SIG-M5 treated with dmso at 0.1 percent for 504 hours (cell line): Measurements from ENCODE around the gene ESPN.

Experiments used
- DNase-seq: peaks from one replicate; lab custom pipeline; 2025; ENCODE audit not compliant: unreplicated experiment; lab: John Stamatoyannopoulos, UW

The ESPN gene

GRCh38 chr1:6495540-6496364 is 71.2 kb downstream of the ESPN start:
- no peak for DNase-seq

DNA sequence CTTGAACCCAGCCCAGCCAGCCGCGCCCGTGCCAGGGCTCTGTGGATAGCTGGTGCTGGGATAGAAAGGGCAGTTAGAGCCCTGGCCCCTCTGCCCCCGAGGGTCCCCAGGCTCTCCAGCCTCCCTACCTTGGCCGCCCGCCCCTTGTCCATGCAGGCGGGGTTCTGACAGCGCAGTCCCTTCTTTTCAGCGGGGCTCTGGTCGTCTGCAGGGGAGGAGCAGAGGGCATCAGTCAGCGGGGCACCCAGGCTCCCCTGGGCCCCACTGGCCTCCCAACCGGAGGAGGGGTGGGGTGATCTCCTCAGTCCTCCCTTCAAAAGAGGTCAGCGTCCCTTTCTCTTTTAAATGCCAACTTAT is 71.8 kb downstream of the ESPN start:
- no peak for DNase-seq

- no peak for DNase-seq
Measured at GRCh38 chr1:6496890-6497214, 72.3 kb downstream of the ESPN start.

GRCh38 chr1:6497215-6497866 is 72.8 kb downstream of the ESPN start:
- no peak for DNase-seq

DNA sequence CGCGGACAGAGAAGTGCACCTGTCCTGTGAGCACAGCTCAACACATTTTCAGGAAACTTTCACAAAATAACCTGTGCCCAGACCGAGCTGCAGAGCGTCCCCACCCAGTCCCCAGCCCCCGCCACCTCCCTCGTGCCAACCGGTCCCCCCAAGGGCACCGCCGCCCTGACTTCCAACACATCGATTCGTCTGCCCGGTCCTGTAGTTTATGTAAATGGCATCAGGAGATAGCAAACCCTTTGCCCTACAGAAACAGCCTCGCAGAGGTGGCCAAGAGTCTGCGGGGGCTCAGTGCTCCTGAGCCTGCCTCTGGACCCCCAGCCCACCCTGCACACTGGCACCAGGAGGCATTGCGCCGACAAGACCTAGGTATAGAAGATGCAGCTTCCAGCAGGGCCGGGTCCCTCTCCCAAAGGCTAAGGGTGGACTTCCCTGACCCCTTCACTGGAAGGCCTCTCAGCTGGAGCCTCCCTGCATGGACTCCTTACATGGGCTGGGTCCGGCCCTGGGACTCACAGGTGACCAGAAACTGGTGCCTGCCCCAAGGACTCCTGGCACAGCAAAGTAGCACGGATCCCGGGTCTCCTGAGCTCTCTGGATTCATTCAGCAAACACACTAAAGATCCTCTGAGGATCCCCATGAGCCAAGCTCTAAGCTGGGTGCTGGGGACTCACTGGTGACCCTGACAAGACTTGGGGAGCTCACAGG is 73.4 kb downstream of the ESPN start:
- no peak for DNase-seq

DNA sequence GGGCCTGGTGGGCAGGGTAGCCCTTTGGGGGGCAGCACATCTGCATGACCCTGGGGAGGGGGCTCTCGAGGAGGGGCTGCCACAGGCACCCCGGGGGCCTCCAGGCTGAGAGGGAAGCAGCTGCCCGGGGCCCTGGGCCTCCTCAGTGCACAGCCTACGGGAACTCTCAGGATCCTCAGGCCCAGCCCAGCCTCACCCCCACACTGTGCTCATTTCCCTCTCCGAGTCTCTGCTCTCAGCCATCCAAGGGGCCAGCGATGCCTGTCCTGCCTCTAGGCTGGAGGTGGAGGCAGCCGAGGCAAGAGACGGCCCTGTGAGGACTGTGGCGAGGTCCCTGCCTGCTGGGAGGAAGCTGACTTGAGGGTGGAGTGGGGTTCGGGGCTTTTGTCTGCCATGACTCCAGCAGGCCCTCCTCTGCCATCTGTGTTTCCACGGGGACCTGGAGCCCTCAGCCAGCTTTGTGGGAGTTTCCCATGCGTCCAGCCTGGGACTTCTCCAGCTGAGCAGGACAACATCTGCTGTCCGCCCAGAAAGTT is 74.1 kb downstream of the ESPN start:
- DNase-seq: no peak

DNA sequence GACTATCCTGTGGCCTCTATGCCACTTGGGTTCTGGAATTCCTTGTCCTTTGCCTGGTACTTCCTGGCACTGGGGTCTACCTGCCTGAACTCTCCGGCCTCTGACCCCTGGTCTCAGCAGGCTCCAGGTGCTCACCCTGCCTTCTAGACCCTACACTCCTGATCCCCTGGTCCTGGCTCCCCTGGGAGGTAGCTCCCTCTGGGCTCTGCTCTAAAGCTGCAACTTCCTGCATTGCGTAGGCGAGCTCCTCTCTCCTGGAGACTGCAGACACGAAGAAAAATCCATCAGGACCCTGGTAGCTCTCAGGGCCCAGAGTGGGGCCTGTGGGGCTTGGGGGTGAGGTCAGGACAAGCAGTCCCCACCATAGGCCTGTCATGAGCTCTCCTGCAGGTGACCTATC is 74.7 kb downstream of the ESPN start:
- no peak for DNase-seq

- DNase-seq: no peak
Measured at GRCh38 chr1:6500544-6501278, 76.1 kb downstream of the ESPN start.

DNA sequence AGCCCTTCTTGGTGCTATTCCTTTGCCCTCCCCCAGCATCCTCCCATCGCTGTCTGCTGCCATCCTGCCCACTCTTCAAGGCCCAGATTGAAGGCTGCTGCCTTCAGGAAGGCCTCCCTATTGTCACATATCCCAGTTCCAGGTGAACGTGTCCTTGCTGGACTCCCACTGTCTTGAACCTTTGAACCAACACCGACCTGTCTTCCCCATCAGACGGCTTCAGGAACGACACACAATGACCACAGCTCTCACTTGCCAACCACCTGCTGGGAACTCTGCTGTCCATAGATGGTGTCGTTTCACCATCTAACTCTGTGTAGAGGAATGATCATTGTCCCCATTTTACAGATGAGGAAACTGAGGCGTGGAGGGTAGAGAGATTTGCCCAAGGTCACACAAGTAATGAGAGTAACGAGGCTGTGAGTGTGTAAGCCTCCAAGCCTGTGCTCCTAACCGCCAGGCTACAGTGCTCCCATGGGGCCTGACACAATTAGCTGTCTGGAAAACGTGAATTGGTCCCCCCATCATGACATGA is 76.8 kb downstream of the ESPN start:
- no peak for DNase-seq

DNA sequence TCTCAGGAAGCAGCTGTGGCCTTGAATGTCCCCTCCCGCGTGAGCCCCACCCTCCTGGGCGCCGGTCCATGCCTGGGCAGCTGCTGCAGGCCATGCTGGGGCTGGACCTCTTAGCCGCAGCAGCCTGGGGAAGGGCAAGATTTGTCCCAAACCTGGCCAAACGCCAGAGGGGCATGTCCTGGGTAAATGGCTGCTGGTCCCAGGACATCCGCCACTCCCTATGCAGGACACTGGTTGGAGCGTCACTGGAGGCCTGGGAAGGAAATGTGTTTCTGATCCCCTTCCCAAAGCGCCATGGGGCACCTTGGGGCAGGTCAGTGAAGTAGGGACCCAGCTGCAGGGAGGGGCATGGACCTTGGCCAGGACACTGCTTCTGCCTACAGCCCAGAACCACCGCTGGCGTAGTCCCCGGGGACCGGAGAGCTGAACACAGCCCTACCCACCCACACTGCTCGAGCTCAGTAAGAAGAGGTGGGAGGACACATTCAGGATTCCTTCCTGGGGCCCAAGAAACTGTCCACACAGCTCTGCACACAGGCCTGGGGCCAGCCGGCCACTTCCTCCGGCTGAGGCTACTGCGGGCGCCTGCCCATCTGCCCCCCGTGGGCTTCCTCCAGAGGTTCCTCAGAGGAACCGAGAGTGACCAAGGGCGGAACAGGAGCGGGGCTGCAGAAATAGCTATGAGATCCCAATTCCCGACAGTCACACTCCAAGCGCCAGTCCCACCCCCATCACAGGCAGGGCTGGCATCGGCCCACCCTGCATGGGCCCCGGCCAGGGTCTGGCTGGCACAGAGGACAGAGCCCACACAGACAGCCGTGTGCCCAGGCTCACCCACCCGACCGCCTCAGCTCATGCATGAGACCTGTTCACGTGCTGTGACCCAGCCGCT is 77.7 kb downstream of the ESPN start:
- no peak for DNase-seq

GRCh38 chr1:6503884-6504602 is 79.5 kb downstream of the ESPN start:
- DNase-seq: no peak

DNA sequence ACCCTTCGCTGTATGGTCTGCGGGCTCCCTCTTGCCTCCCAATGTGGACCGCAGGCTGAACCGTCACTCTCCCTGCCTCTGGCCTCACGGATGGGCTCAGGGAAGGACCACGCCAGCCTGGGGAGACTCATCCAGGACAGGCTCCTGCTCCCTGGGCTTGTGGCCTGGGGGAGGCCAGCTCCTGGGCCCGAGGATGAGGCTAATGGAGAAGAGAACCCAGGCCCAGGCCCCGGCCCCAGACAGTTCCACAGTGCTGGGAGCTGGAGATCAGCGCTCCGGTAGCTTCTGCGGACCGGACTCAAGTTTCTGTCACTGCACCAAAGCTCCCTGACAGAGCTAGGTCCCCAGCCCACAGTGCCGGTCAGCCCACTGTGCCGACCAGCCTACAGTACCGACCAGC is 80.3 kb downstream of the ESPN start:
- no peak for DNase-seq

- no peak for DNase-seq
Measured at GRCh38 chr1:6505367-6506209, 81.0 kb downstream of the ESPN start.

DNA sequence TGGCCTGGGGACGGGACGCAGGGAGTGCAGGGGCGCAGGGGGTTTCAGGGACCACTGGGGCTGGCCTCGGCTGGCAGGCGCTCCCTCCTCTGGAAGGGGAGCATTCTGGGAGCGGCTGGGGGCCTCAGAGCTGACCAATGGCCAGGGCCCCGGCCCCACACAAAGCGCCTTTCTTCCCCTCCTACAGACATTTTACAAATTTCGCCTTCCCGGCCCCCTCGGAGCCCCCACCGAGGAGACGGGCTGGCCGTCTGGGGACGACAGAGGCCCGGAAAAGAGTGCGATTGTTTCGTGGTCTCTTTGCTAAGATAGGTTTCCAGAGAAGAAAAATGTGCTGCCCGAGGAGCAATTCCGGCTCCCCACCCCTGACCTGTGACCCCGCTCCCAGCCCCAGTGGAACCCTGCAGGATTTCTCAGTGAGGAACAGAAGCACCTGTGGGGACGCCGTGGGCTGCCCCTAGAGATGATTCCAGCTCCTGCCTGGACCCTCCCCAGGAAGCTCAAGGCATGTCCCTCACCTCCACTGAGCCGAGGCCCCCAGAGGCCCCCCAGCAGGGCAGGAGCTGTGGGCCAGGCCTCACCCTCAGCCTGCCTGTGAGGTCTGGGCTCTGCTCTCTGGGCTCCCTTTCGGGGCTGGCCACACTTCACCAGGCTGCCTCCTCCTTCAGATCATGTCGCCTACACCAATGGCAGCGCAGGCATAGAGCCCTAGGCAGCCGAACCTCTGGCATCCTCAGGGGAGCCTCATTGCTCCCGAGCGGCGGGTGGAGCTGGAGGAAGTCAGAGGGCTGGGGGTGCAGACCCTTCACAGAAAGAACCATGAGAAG is 81.8 kb downstream of the ESPN start:
- DNase-seq: no peak

- DNase-seq: no peak
Measured at GRCh38 chr1:6507037-6507428, 82.5 kb downstream of the ESPN start.

GRCh38 chr1:6507461-6507911 is 82.9 kb downstream of the ESPN start:
- DNase-seq: no peak

DNA sequence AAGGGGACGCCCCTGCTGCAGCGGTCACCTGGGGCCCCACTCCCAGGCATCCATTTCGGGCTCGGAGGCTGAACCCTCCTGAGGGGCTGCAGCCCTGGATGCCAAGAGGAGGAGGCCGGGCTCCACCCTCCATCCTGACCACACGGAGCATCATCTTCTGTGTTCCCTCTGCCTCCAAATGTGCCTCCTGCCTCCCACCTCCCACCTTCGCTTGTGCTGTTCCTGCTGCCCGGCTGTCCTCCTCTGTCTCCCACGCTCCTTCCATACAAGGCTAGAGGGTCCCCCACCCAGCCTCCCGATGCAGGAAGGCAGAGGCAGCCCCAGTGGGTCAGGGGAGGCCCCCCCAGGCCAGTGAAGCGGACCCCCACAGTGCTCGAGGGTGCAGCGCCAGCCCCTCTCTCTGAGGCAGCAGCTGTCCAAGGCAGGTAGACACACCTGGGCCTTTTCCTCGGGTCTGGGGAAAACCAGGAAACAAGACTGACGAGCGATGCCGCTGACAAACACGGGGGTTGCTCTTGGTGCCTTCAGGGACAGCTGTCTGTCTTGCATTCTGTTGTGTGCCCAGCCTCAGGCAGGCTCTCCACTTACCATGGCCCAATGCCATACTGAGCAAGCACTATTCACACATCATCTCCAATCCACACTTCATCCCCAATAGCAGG is 83.7 kb downstream of the ESPN start:
- DNase-seq: no peak
